GM21515 (cell line): ENCODE results near the gene GPR153.
"Not testable (repeated sequence)": the region's sequence is repeated elsewhere in the genome, so short reads cannot be mapped to it uniquely, and the experiment has no call there.

Experiments used
- ATAC-seq: cut with Tn5 transposase; IDR thresholded peaks from one replicate; pipeline ENCODE4 v1.9.1; 2021; ENCODE audit not compliant: unreplicated experiment

The GPR153 gene

GRCh38 chr1:6260961-6261614 is at the start of gene GPR153:
GPR153 (minus strand) TSS chr1:6261098; CDS start chr1:6254905, 6,193 bp downstream.
- no peak for ATAC-seq

- ATAC-seq: no peak
Observed at GRCh38 chr1:6310116-6310848, 49.4 kb upstream of the GPR153 start.

- ATAC-seq: no peak
Observed at GRCh38 chr1:6309564-6309963, 48.7 kb upstream of the GPR153 start.

GRCh38 chr1:6308449-6308848 is 47.6 kb upstream of the GPR153 start:
- ATAC-seq: no peak

GRCh38 chr1:6307682-6308081 is 46.8 kb upstream of the GPR153 start:
- ATAC-seq: not testable (repeated sequence)

GRCh38 chr1:6307099-6307498 is 46.2 kb upstream of the GPR153 start:
- no peak for ATAC-seq

- ATAC-seq: no peak
Observed at GRCh38 chr1:6303397-6304012, 42.6 kb upstream of the GPR153 start.

- no peak for ATAC-seq
Observed at GRCh38 chr1:6302568-6302967, 41.7 kb upstream of the GPR153 start.

- ATAC-seq: no peak
Observed at GRCh38 chr1:6301526-6301925, 40.6 kb upstream of the GPR153 start.

GRCh38 chr1:6300342-6301048 is 39.6 kb upstream of the GPR153 start:
- no peak for ATAC-seq

GRCh38 chr1:6299557-6300165 is 38.8 kb upstream of the GPR153 start:
- no peak for ATAC-seq

- ATAC-seq: no peak
Observed at GRCh38 chr1:6298940-6299465, 38.1 kb upstream of the GPR153 start.

GRCh38 chr1:6298530-6298929 is 37.6 kb upstream of the GPR153 start:
- no peak for ATAC-seq

GRCh38 chr1:6295910-6296309 is 35.0 kb upstream of the GPR153 start:
- ATAC-seq: no peak

GRCh38 chr1:6294890-6295556 is 34.1 kb upstream of the GPR153 start:
- ATAC-seq: no peak

- ATAC-seq: no peak
Observed at GRCh38 chr1:6294080-6294889, 33.4 kb upstream of the GPR153 start.

GRCh38 chr1:6292102-6292501 is 31.2 kb upstream of the GPR153 start:
- ATAC-seq: no peak

- ATAC-seq: no peak
Observed at GRCh38 chr1:6288665-6289064, 27.8 kb upstream of the GPR153 start.

GRCh38 chr1:6288026-6288425 is 27.1 kb upstream of the GPR153 start:
- ATAC-seq: no peak
